ENCODE data around the gene SUV39H1. TPM values are rescaled to one million over a fixed set of nuclear protein-coding genes. Genes with fewer than 3 reads are reported as not detected.
"Not testable (repeated sequence)": the region's sequence is repeated elsewhere in the genome, so short reads cannot be mapped to it uniquely, and the experiment has no call there.

SUV39H1 gene
- 1 to 10 TPM; 5.4 to 6.7 (median 5.9) TPM for polyA plus RNA-seq (ENCODE audit: insufficient read depth in 1 of 5, insufficient read length in 5 of 5, low replicate concordance in 1 of 5)
- long read RNA-seq, donor 1, transcript SUV39H1-202 (6 exons, 2,871 nt): major isoform, 5 of 5 reads
- long read RNA-seq, donor 1, partial matches to known transcripts: 0 of 5 reads
- long read RNA-seq, donor 1, other reads (novel, unspliced or antisense): 0 of 5 reads
- long read RNA-seq, donor 2, partial matches to known transcripts: 0 of 1 reads
- long read RNA-seq, donor 2, other reads (novel, unspliced or antisense): 0 of 1 reads
- long read RNA-seq, donor 3, partial matches to known transcripts: 0 of 1 reads
- long read RNA-seq, donor 3, other reads (novel, unspliced or antisense): 0 of 1 reads
- long read RNA-seq, donor 4: 0 reads
- long read RNA-seq, donor 5, transcript SUV39H1-202 (6 exons, 2,871 nt): major isoform, 5 of 10 reads
- long read RNA-seq, donor 5, partial matches to known transcripts: 5 of 10 reads
- long read RNA-seq, donor 5, other reads (novel, unspliced or antisense): 0 of 10 reads
- long read RNA-seq, donor 6, partial matches to known transcripts: 0 of 3 reads
- long read RNA-seq, donor 6, other reads (novel, unspliced or antisense): 0 of 3 reads
- long read RNA-seq, donor 7: 0 reads
- long read RNA-seq, donor 8, partial matches to known transcripts: 0 of 2 reads
- long read RNA-seq, donor 8, other reads (novel, unspliced or antisense): 0 of 2 reads

GRCh38 chrX:48696301-48696908, at the start of gene SUV39H1:
TSS of gene SUV39H1 (plus strand) at chrX:48696734. CDS start at chrX:48696785, 51 bp downstream.
- peak; percentile 86 to 89 for DNase-seq

- DNase-seq: peak; percentile 20 to 27
Observed at GRCh38 chrX:48648336-48648751, 48.2 kb upstream of the SUV39H1 start.

GRCh38 chrX:48649102-48649501, 47.4 kb upstream of the SUV39H1 start:
- DNase-seq: no peak

- not testable (repeated sequence) for DNase-seq
Observed at GRCh38 chrX:48652055-48652579, 44.4 kb upstream of the SUV39H1 start.

- DNase-seq: not testable (repeated sequence)
Observed at GRCh38 chrX:48654746-48655145, 41.8 kb upstream of the SUV39H1 start.

GRCh38 chrX:48659686-48660085, 36.8 kb upstream of the SUV39H1 start:
- DNase-seq: not testable (repeated sequence)

GRCh38 chrX:48663241-48663640, 33.3 kb upstream of the SUV39H1 start:
- no peak for DNase-seq

- no peak for DNase-seq
Observed at GRCh38 chrX:48664156-48664555, 32.4 kb upstream of the SUV39H1 start.

- DNase-seq: no peak
Observed at GRCh38 chrX:48665991-48666390, 30.5 kb upstream of the SUV39H1 start.

GRCh38 chrX:48666649-48667048, 29.9 kb upstream of the SUV39H1 start:
- DNase-seq: no peak

- no peak for DNase-seq
Observed at GRCh38 chrX:48667509-48667908, 29.0 kb upstream of the SUV39H1 start.

- not testable (repeated sequence) for DNase-seq
Observed at GRCh38 chrX:48668187-48668586, 28.3 kb upstream of the SUV39H1 start.

GRCh38 chrX:48676106-48676892, 20.2 kb upstream of the SUV39H1 start:
- peak; percentile 86 for DNase-seq

- no peak for DNase-seq
Observed at GRCh38 chrX:48676893-48677270, 19.7 kb upstream of the SUV39H1 start.

- no peak for DNase-seq
Observed at GRCh38 chrX:48677516-48677915, 19.0 kb upstream of the SUV39H1 start.

GRCh38 chrX:48680467-48680866, 16.1 kb upstream of the SUV39H1 start:
- not testable (repeated sequence) for DNase-seq

- DNase-seq: not testable (repeated sequence)
Observed at GRCh38 chrX:48680925-48681324, 15.6 kb upstream of the SUV39H1 start.

GRCh38 chrX:48681539-48682183, 14.9 kb upstream of the SUV39H1 start:
- DNase-seq: no peak

- not testable (repeated sequence) for DNase-seq
Observed at GRCh38 chrX:48682795-48683194, 13.7 kb upstream of the SUV39H1 start.

GRCh38 chrX:48683411-48683982, 13.0 kb upstream of the SUV39H1 start, which contains the start of gene WAS:
TSS of gene WAS (plus strand) at chrX:48683799. CDS start at chrX:48683854, 55 bp downstream.
- DNase-seq: no peak
